ENCODE measurements around the gene BEST4.
"Not testable (repeated sequence)": the region's sequence is repeated elsewhere in the genome, so short reads cannot be mapped to it uniquely, and the experiment has no call there.

The BEST4 gene

GRCh38 chr1:44803062-44803311 is 15.0 kb upstream of the BEST4 start:
- H3K9ac ChIP-seq (ENCODE audit: low read length in 5 of 5), result peak overlapping the region in 1 of 5 donors; percentile 54

GRCh38 chr1:44802306-44803061 is 14.5 kb upstream of the BEST4 start:
- Histone ChIP-seq H3K9ac (ENCODE audit: low read length in 5 of 5) (peak overlapping the region in 3 of 5 donors; percentile 23 to 43 (median 29)), H3K4me1 (ENCODE audit: control insufficient read depth in 5 of 5, insufficient read depth in 5 of 5, low read length in 5 of 5) (peaks cover 10 to 62% (median 44%) of the 10 kb centered on the region in 5 donors), H3K9me3 (ENCODE audit: control insufficient read depth in 5 of 5, low read length in 5 of 5) (no peaks in the 10 kb centered on the region), H3K4me3 (ENCODE audit: low read depth in 1 of 5, low read length in 5 of 5) (peak overlapping the region; percentile 74 to 92 (median 83)), H3K36me3 (ENCODE audit: control insufficient read depth in 5 of 5, insufficient read depth in 5 of 5, low read length in 5 of 5) (peaks cover 0 to 45% (median 40%) of the 10 kb centered on the region in 5 donors), H3K27me3 (ENCODE audit: control insufficient read depth in 5 of 5, insufficient read depth in 4 of 5, low read length in 5 of 5) (peaks cover 0 to 3% (median 0%) of the 10 kb centered on the region in 5 donors), H3K27ac (ENCODE audit: low read depth, low read length) (peak overlapping the region; percentile 47)

More at GRCh38 chr1:44803062-44803311, 15.0 kb upstream of the BEST4 start:
- Histone ChIP-seq H3K27ac (ENCODE audit: low read depth, low read length) (peak overlapping the region; percentile 47), H3K9me3 (ENCODE audit: control insufficient read depth in 5 of 5, low read length in 5 of 5) (no peaks in the 10 kb centered on the region), H3K36me3 (ENCODE audit: control insufficient read depth in 5 of 5, insufficient read depth in 5 of 5, low read length in 5 of 5) (peaks cover 0 to 45% (median 40%) of the 10 kb centered on the region in 5 donors), H3K4me3 (ENCODE audit: low read depth in 1 of 5, low read length in 5 of 5) (peak overlapping the region in 4 of 5 donors; percentile 6 to 92 (median 82)), H3K27me3 (ENCODE audit: control insufficient read depth in 5 of 5, insufficient read depth in 4 of 5, low read length in 5 of 5) (peaks cover 0 to 3% (median 0%) of the 10 kb centered on the region in 5 donors), H3K4me1 (ENCODE audit: control insufficient read depth in 5 of 5, insufficient read depth in 5 of 5, low read length in 5 of 5) (peaks cover 14 to 67% (median 48%) of the 10 kb centered on the region in 5 donors)

- Histone ChIP-seq H3K4me3 (ENCODE audit: low read depth in 1 of 5, low read length in 5 of 5) (peak overlapping the region; percentile 74 to 92 (median 83)), H3K9me3 (ENCODE audit: control insufficient read depth in 5 of 5, low read length in 5 of 5) (no peaks in the 10 kb centered on the region), H3K9ac (ENCODE audit: low read length in 5 of 5) (peak overlapping the region; percentile 5 to 43 (median 23)), H3K27ac (ENCODE audit: low read depth, low read length) (peak overlapping the region; percentile 47), H3K27me3 (ENCODE audit: control insufficient read depth in 5 of 5, insufficient read depth in 4 of 5, low read length in 5 of 5) (peaks cover 0 to 3% (median 0%) of the 10 kb centered on the region in 5 donors), H3K4me1 (ENCODE audit: control insufficient read depth in 5 of 5, insufficient read depth in 5 of 5, low read length in 5 of 5) (peaks cover 2 to 54% (median 38%) of the 10 kb centered on the region in 5 donors), H3K36me3 (ENCODE audit: control insufficient read depth in 5 of 5, insufficient read depth in 5 of 5, low read length in 5 of 5) (peaks cover 0 to 44% (median 39%) of the 10 kb centered on the region in 5 donors)
These were observed 13.7 kb upstream of the BEST4 start for GRCh38 chr1:44801491-44802305.

- Histone ChIP-seq H3K36me3 (ENCODE audit: control insufficient read depth in 5 of 5, insufficient read depth in 5 of 5, low read length in 5 of 5) (peaks cover 0 to 29% (median 23%) of the 10 kb centered on the region in 5 donors), H3K4me1 (ENCODE audit: control insufficient read depth in 5 of 5, insufficient read depth in 5 of 5, low read length in 5 of 5) (peaks cover 0 to 37% (median 30%) of the 10 kb centered on the region in 5 donors), H3K9ac (ENCODE audit: low read length in 5 of 5) (peak within 1 kb of the TSS; percentile 48 to 89 (median 79)), H3K27me3 (ENCODE audit: control insufficient read depth in 5 of 5, insufficient read depth in 4 of 5, low read length in 5 of 5) (peaks cover 0 to 3% (median 0%) of the 10 kb centered on the region in 5 donors), H3K9me3 (ENCODE audit: control insufficient read depth in 5 of 5, low read length in 5 of 5) (no peaks in the 10 kb centered on the region), H3K27ac (ENCODE audit: low read depth, low read length) (peak within 1 kb of the TSS; percentile 79), H3K4me3 (ENCODE audit: low read depth in 1 of 5, low read length in 5 of 5) (peak within 1 kb of the TSS; percentile 74 to 92 (median 83))
These were observed 12.0 kb upstream of the BEST4 start, which contains the start of gene PLK3 for GRCh38 chr1:44799770-44800584. TSS of gene PLK3 (plus strand) at chr1:44800377. CDS start at chr1:44800464, 87 bp downstream.

GRCh38 chr1:44798481-44799365 is 10.8 kb upstream of the BEST4 start:
- Histone ChIP-seq H3K4me1 (ENCODE audit: control insufficient read depth in 5 of 5, insufficient read depth in 5 of 5, low read length in 5 of 5) (peaks cover 0 to 33% (median 27%) of the 10 kb centered on the region in 5 donors), H3K9ac (ENCODE audit: low read length in 5 of 5) (no peak overlapping the region), H3K9me3 (ENCODE audit: control insufficient read depth in 5 of 5, low read length in 5 of 5) (no peaks in the 10 kb centered on the region), H3K36me3 (ENCODE audit: control insufficient read depth in 5 of 5, insufficient read depth in 5 of 5, low read length in 5 of 5) (peaks cover 0 to 19% (median 13%) of the 10 kb centered on the region in 5 donors), H3K4me3 (ENCODE audit: low read depth in 1 of 5, low read length in 5 of 5) (no peak overlapping the region), H3K27me3 (ENCODE audit: control insufficient read depth in 5 of 5, insufficient read depth in 4 of 5, low read length in 5 of 5) (peaks cover 0 to 3% (median 0%) of the 10 kb centered on the region in 5 donors), H3K27ac (ENCODE audit: low read depth, low read length) (peak overlapping the region; percentile 79)

GRCh38 chr1:44797886-44798285 is 9.9 kb upstream of the BEST4 start:
- H3K4me1 ChIP-seq (ENCODE audit: control insufficient read depth in 5 of 5, insufficient read depth in 5 of 5, low read length in 5 of 5), result peaks cover 0 to 24% (median 21%) of the 10 kb centered on the region in 5 donors
- H3K27ac ChIP-seq (ENCODE audit: low read depth, low read length); H3K27me3 ChIP-seq (ENCODE audit: control insufficient read depth in 5 of 5, insufficient read depth in 4 of 5, low read length in 5 of 5); H3K9ac ChIP-seq (ENCODE audit: low read length in 5 of 5); H3K4me3 ChIP-seq (ENCODE audit: low read depth in 1 of 5, low read length in 5 of 5); H3K9me3 ChIP-seq (ENCODE audit: control insufficient read depth in 5 of 5, low read length in 5 of 5): not testable (repeated sequence)
- peaks cover 0 to 10% (median 5%) of the 10 kb centered on the region in 5 donors for H3K36me3 ChIP-seq (ENCODE audit: control insufficient read depth in 5 of 5, insufficient read depth in 5 of 5, low read length in 5 of 5)

GRCh38 chr1:44792736-44793502 is 4.9 kb upstream of the BEST4 start:
- Histone ChIP-seq H3K36me3 (ENCODE audit: control insufficient read depth in 5 of 5, insufficient read depth in 5 of 5, low read length in 5 of 5) (no peaks in the 10 kb centered on the region), H3K9me3 (ENCODE audit: control insufficient read depth in 5 of 5, low read length in 5 of 5) (no peaks in the 10 kb centered on the region), H3K27ac (ENCODE audit: low read depth, low read length) (no peak overlapping the region), H3K27me3 (ENCODE audit: control insufficient read depth in 5 of 5, insufficient read depth in 4 of 5, low read length in 5 of 5) (no peaks in the 10 kb centered on the region), H3K4me1 (ENCODE audit: control insufficient read depth in 5 of 5, insufficient read depth in 5 of 5, low read length in 5 of 5) (no peaks in the 10 kb centered on the region), H3K4me3 (ENCODE audit: low read depth in 1 of 5, low read length in 5 of 5) (no peak overlapping the region), H3K9ac (ENCODE audit: low read length in 5 of 5) (no peak overlapping the region)

- no peak overlapping the region for H3K4me3 ChIP-seq (ENCODE audit: low read depth in 1 of 5, low read length in 5 of 5)
- no peaks in the 10 kb centered on the region for H3K9me3 ChIP-seq (ENCODE audit: control insufficient read depth in 5 of 5, low read length in 5 of 5)
- no peaks in the 10 kb centered on the region for H3K36me3 ChIP-seq (ENCODE audit: control insufficient read depth in 5 of 5, insufficient read depth in 5 of 5, low read length in 5 of 5)
- H3K9ac ChIP-seq (ENCODE audit: low read length in 5 of 5), result no peak overlapping the region
- no peak overlapping the region for H3K27ac ChIP-seq (ENCODE audit: low read depth, low read length)
- no peaks in the 10 kb centered on the region for H3K27me3 ChIP-seq (ENCODE audit: control insufficient read depth in 5 of 5, insufficient read depth in 4 of 5, low read length in 5 of 5)
- H3K4me1 ChIP-seq (ENCODE audit: control insufficient read depth in 5 of 5, insufficient read depth in 5 of 5, low read length in 5 of 5), result peaks cover 0 to 6% (median 5%) of the 10 kb centered on the region in 5 donors
These were observed 3.2 kb upstream of the BEST4 start for GRCh38 chr1:44790968-44791801.

Data from subcutaneous abdominal adipose tissue (tissue), 5 donors.